ENCODE measurements around the gene CST6. TPM values are rescaled to one million over a fixed set of nuclear protein-coding genes. Genes with fewer than 3 reads are reported as not detected.

Gene CST6
- polyA plus RNA-seq, 3 donors = 0.41 TPM; not detected in 2

GRCh38 chr11:66056501-66056900 lies 44.7 kb downstream of the CST6 start:
- Histone ChIP-seq H3K79me2 (ENCODE audit: insufficient read depth, low read length) (peaks cover 46% of the 10 kb centered on the region), H3K4me1 (ENCODE audit: control insufficient read depth in 1 of 2, insufficient read depth in 2 of 2, low read length in 2 of 2) (peaks cover 10 to 17% of the 10 kb centered on the region in 2 donors), H3K9me3 (replicated peaks in 1 of 2; ENCODE audit: control insufficient read depth in 1 of 2, insufficient read depth in 1 of 2, low read length in 2 of 2) (no peaks in the 10 kb centered on the region), H3K4me2 (replicated peaks; ENCODE audit: extremely low read depth, low read length, poor library complexity, severe bottlenecking) (no peak overlapping the region), H3K9ac (ENCODE audit: insufficient read depth, low read length, poor library complexity, severe bottlenecking) (no peak overlapping the region), H4K20me1 (ENCODE audit: insufficient read depth, low read length) (peaks cover 10% of the 10 kb centered on the region), H3K27me3 (ENCODE audit: control insufficient read depth in 2 of 2, insufficient read depth in 2 of 2, low read length in 2 of 2) (no peaks in the 10 kb centered on the region), H2AFZ (ENCODE audit: insufficient read depth, low read depth, low read length, poor library complexity, severe bottlenecking) (no peak overlapping the region), H3K4me3 (replicated peaks in 1 of 3; ENCODE audit: low read depth in 2 of 3, low read length in 3 of 3) (no peak overlapping the region), H3K36me3 (replicated peaks in 1 of 2; ENCODE audit: control insufficient read depth in 1 of 2, insufficient read depth in 2 of 2, low read length in 2 of 2) (peaks cover 67 to 73% of the 10 kb centered on the region in 2 donors), H3K27ac (ENCODE audit: low read depth in 1 of 2, low read length in 2 of 2) (no peak overlapping the region)
- Mint-ChIP-seq H3K27me3 (ENCODE audit: low read depth in 3 of 3) (peaks cover 0 to 1% (median 0%) of the 10 kb centered on the region in 3 donors), H3K4me1 (peaks cover 11% of the 10 kb centered on the region), H3K36me3 (peaks cover 65 to 82% of the 10 kb centered on the region in 2 donors), H3K4me3 (no peak overlapping the region), H3K27ac (peak overlapping the region in 3 of 7 donors; percentile 17 to 50 (median 46)), H3K9me3 (peaks cover 0 to 2% (median 0%) of the 10 kb centered on the region in 7 donors)
- DNase-seq = no peak
- intact Hi-C loops (cut with micrococcal nuclease) = no loop called here
- WGBS (ENCODE audit: insufficient coverage) = 98% methylated on average over 5 of the region's 7 CpGs
- no peak for TF ChIP-seq CTCF (IDR thresholded peaks at IDR 0.05)

- Mint-ChIP-seq H3K4me3 (no peak overlapping the region), H3K9me3 (peaks cover 0 to 3% (median 0%) of the 10 kb centered on the region in 7 donors), H3K27me3 (ENCODE audit: low read depth in 3 of 3) (peaks cover 0 to 1% (median 0%) of the 10 kb centered on the region in 3 donors), H3K36me3 (peaks cover 87 to 99% of the 10 kb centered on the region in 2 donors), H3K27ac (no peak overlapping the region), H3K4me1 (no peaks in the 10 kb centered on the region)
- H3K4me1 ChIP-seq (ENCODE audit: control insufficient read depth in 1 of 2, insufficient read depth in 2 of 2, low read length in 2 of 2) = no peaks in the 10 kb centered on the region
- peaks cover 39% of the 10 kb centered on the region for H3K79me2 ChIP-seq (ENCODE audit: insufficient read depth, low read length)
- no peak overlapping the region for H2AFZ ChIP-seq (ENCODE audit: insufficient read depth, low read depth, low read length, poor library complexity, severe bottlenecking)
- no peak overlapping the region for H3K4me2 ChIP-seq (replicated peaks; ENCODE audit: extremely low read depth, low read length, poor library complexity, severe bottlenecking)
- peaks cover 96 to 100% of the 10 kb centered on the region in 2 donors for H3K36me3 ChIP-seq (replicated peaks in 1 of 2; ENCODE audit: control insufficient read depth in 1 of 2, insufficient read depth in 2 of 2, low read length in 2 of 2)
- H3K27me3 ChIP-seq (ENCODE audit: control insufficient read depth in 2 of 2, insufficient read depth in 2 of 2, low read length in 2 of 2) = no peaks in the 10 kb centered on the region
- H3K9ac ChIP-seq (ENCODE audit: insufficient read depth, low read length, poor library complexity, severe bottlenecking) = no peak overlapping the region
- no peak for TF ChIP-seq CTCF (IDR thresholded peaks at IDR 0.05)
- WGBS (ENCODE audit: insufficient coverage) = 96% methylated on average over 7 of the region's 8 CpGs
- DNase-seq = no peak
- no peaks in the 10 kb centered on the region for H3K9me3 ChIP-seq (replicated peaks in 1 of 2; ENCODE audit: control insufficient read depth in 1 of 2, insufficient read depth in 1 of 2, low read length in 2 of 2)
- peaks cover 17% of the 10 kb centered on the region for H4K20me1 ChIP-seq (ENCODE audit: insufficient read depth, low read length)
- H3K4me3 ChIP-seq (replicated peaks in 1 of 3; ENCODE audit: low read depth in 2 of 3, low read length in 3 of 3) = no peak overlapping the region
- H3K27ac ChIP-seq (ENCODE audit: low read depth in 1 of 2, low read length in 2 of 2) = no peak overlapping the region
- intact Hi-C loops (cut with micrococcal nuclease) = no loop called here
Measured at GRCh38 chr11:66059966-66060680, 48.3 kb downstream of the CST6 start.
